Left kidney (tissue), 2 donors: ENCODE data around the gene WDR70. TPM values are rescaled to one million over a fixed set of nuclear protein-coding genes. Genes with fewer than 3 reads are reported as not detected.

Experiments used
- DNase-seq: peaks from one replicate; pipeline ENCODE4 v3.0.0-alpha.2; 2013
- polyA plus RNA-seq: library from polyadenylated mRNA; unstranded; fragments of 120-200 nt; gene quantifications from one replicate; pipeline ENCODE4 v1.2.1, GENCODE V29; 2013; ENCODE audit not compliant: insufficient read length

Gene WDR70
- polyA plus RNA-seq, 1 donor, result 56.7 TPM

- DNase-seq, result no peak
Observed at GRCh38 chr5:37722236-37723161, 343.4 kb downstream of the WDR70 start.

GRCh38 chr5:37723162-37723961, 344.2 kb downstream of the WDR70 start:
- DNase-seq, result no peak

DNA sequence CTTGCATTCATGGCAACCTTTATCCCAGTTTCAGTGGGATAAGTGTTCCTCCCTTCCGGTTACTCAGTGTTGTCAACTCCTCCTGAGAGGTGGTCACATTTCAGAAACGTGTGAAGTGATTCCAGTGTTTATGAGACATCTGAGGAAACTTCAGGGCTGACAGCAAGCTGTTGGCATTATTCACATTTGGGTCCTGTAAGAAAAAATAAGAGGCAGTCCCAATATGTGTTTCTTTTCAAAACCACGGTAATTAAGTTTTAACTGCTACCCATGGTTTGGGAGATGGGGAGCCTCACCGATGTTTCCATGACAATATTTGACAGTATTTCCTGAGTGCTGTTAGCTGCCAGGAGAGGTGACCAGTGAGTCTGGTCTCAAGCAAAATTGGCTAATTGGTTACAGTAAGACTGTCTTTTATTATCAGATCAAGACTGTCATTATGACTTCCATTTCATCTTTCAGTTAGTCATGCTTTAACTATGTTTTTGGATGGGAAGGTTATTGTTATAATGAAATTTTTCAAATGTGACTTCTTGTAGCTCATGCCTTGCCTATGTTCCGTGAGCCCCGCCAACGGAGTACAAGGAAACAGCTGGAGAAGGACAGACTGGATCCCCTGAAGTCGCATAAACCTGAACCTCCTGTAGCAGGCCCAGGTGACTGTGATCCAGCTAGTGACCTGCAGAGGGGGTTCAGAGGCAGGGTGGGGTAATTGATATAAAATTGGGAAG, 345.4 kb downstream of the WDR70 start:
- no peak for DNase-seq

GRCh38 chr5:37725185-37725584, 346.1 kb downstream of the WDR70 start:
- DNase-seq, result no peak

GRCh38 chr5:37727238-37727637, 348.1 kb downstream of the WDR70 start:
- DNase-seq, result no peak

GRCh38 chr5:37730896-37731455, 351.9 kb downstream of the WDR70 start:
- no peak for DNase-seq

GRCh38 chr5:37734114-37734513, 355.0 kb downstream of the WDR70 start:
- no peak for DNase-seq

GRCh38 chr5:37735649-37736347, 356.7 kb downstream of the WDR70 start:
- DNase-seq, result peak; percentile 33

GRCh38 chr5:37736397-37736796, 357.3 kb downstream of the WDR70 start:
- DNase-seq, result no peak

- DNase-seq, result no peak
Observed at GRCh38 chr5:37737326-37738056, 358.4 kb downstream of the WDR70 start.

GRCh38 chr5:37738057-37738691, 359.1 kb downstream of the WDR70 start:
- DNase-seq, result no peak

DNA sequence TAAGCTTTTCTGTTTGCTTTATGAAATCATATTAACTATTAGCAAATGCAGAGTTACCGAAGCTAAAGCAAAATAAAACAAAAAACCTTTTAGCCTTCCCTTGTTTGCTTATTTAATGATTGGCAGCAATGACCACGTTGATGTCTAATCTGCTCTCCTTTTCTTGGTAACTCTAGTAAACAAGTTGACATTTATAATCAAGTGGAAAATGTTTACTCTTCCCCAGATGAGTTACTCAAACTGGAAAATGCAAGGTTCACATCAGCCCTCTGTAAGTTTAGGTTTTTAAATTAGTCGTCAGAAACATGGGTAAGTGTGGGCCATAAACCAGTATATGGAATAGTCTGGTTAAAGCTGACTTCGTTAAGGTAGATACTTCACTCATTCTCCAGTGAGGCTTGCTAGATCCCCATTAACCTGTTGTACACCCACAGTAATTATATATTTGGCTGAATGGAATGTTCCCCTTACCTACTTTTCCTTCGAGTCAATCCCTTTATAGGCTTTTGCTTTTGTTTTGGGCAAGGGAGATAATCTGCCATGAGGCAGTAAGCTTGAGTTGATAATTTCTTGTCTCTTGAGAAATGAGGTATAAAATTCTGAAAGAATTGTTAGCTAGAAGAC, 359.9 kb downstream of the WDR70 start:
- DNase-seq, result no peak

DNA sequence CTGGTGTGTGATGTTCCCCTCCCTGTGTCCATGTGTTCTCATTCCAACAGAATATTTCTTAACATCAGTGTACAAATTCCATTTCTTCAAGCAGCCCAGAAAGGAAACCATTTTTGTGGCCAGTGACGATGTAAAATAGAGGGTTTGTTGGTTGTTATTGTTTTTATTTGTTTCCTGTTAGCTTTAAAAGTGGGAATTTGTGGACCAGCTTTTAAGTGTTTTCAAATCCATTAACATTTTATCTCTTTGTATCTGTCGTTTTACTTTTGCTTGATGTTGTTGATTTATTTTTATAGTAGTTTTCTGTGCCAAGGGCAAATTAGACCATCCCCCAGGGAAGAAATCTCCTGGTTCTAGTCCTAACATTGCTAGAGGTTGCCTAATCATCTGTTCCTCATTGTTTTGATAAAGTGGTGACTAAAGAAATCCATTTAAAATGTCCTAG, 360.7 kb downstream of the WDR70 start:
- DNase-seq, result no peak

- DNase-seq, result no peak
Observed at GRCh38 chr5:37740331-37741066, 361.4 kb downstream of the WDR70 start.

DNA sequence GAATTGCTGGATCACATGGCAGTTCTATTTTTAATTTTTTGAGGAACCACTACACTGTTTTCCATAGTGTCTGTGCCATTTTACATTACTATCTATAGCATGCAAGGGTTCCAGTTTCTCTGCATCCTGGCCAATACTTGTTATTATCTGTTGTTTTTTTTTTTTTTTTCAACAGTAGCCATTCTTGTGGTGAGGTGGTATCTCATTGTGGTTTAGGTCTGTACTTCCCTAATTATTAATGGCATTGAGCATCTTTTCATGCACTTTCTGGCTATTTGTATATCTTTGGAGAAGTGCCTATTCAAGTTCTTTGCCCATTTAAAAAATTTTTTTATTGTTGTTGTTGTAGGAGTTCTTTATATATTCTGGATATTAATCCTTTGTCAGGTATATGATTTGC, 363.0 kb downstream of the WDR70 start:
- no peak for DNase-seq

DNA sequence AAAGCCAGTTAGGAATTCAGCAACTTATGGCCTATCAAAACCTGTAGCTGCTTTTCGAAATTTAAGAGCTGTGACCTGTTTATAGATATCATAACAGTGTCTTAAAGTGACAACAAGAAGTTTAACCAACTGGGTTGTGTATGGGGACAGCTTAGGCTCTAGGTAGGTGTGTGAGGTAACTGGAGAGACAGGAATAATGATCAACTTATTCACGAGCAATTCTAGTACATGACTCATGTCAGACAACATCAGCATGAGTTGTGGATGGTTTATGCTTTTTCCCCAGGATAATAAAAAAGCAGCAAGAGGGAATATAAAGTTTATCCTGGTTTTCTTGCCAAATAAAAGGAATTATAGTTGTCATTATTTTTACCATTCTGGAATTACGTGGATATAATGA, 372.1 kb downstream of the WDR70 start:
- DNase-seq, result no peak

GRCh38 chr5:37754976-37755375, 375.9 kb downstream of the WDR70 start:
- no peak for DNase-seq

DNA sequence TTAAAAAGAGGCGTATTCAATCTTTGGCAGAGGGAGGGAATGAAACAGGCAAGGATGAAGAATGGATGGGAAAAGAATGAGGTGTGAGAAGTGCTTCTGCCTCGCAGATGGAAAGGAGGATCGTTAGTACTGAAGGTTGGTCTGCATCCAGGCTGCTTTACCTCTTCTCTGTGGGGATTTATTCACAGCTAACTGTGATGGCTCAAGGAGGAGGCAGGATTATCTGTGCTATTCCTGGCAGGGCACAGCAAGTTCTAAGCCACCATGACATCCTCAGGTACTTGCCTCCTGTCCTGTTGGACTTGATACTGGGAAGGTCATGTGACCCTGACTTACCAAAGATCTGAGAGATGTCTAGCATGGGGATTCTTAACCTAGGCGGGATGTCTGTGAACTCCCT, 376.5 kb downstream of the WDR70 start:
- no peak for DNase-seq

GRCh38 chr5:37756248-37756647, 377.1 kb downstream of the WDR70 start:
- no peak for DNase-seq
